ENCODE data around the gene SAE1. TPM values are rescaled to one million over a fixed set of nuclear protein-coding genes. Genes with fewer than 3 reads are reported as not detected.
A peak's percentile ranks its signal among the peaks of the same experiment; 100 is the strongest.

Gene SAE1
- total and polyA plus RNA-seq, 2 experiments from 2014 or later, result 143 to 177 TPM

DNA sequence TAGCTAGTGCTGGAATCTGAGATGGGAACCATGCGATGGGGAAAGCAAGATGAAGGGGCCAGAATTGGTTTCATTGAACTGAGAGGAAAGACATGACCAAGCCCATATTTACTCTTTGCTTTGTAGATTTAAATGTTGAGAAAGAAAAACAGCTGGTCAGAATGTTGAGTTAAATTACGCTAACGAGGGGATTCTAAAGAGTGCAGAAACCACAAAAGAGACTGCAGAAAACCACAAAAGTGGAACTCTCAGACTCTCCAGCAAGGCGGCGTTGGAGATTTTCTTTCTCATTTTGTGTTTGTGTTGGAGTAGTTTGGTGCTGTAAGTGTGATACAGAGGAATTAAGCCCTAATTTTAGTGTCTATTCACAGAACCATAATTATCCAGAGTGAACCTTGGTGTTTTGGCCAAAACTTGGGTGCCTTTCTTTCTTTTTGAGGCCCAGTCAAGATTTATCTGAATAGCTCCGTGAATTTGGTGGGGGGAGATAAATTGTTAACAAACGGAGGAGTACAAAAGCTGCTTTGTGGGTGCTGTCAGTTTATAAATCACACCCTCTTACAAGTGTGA is 26.3 kb downstream of the SAE1 start:
- no peak for DNase-seq
- Histone ChIP-seq H3F3A (ENCODE audit: insufficient read depth) (peaks cover 38% of the 10 kb centered on the region), H3K79me2 (ENCODE audit: insufficient read depth) (peaks cover 45% of the 10 kb centered on the region), H4K20me1 (ENCODE audit: insufficient read depth) (no peaks in the 10 kb centered on the region), H3K27me3 (replicated peaks; ENCODE audit: insufficient read depth) (no peaks in the 10 kb centered on the region), H3K4me3 (no peak overlapping the region), H3K9me2 (ENCODE audit: insufficient read depth) (no peaks in the 10 kb centered on the region), H2AFZ (no peak overlapping the region), H3K4me2 (ENCODE audit: unreplicated experiment) (peak overlapping the region; percentile 39), H3K36me3 (ENCODE audit: low read depth) (peaks cover 43% of the 10 kb centered on the region), H3K9me3 (ENCODE audit: low read depth) (no peaks in the 10 kb centered on the region), H3K27ac (peak overlapping the region; percentile 63), H3K9ac (no peak overlapping the region), H3K4me1 (ENCODE audit: insufficient read depth) (peaks cover 37% of the 10 kb centered on the region)
- in situ Hi-C loops (cut with MboI), result no loop called here
- 79 to 82% methylated on average over 7 of the region's 7 CpGs for WGBS, 2 experiments (ENCODE audit: low coverage in 1 of 2, low lambda C conversion rate in 2 of 2, missing lambda C conversion rate in 2 of 2)
- no peak for TF ChIP-seq EZH2 (IDR thresholded peaks at IDR 0.05; ENCODE audit: insufficient read depth, poor library complexity, severe bottlenecking)
- no peak for TF ChIP-seq EZH2phosphoT487 (IDR thresholded peaks at IDR 0.05; ENCODE audit: insufficient read depth, low read depth)

- H4K20me1 ChIP-seq (ENCODE audit: insufficient read depth), result no peaks in the 10 kb centered on the region
- H3K36me3 ChIP-seq (ENCODE audit: low read depth), result peaks cover 36% of the 10 kb centered on the region
- H2AFZ ChIP-seq, result no peak overlapping the region
- peaks cover 38% of the 10 kb centered on the region for H3F3A ChIP-seq (ENCODE audit: insufficient read depth)
- H3K4me1 ChIP-seq (ENCODE audit: insufficient read depth), result peaks cover 42% of the 10 kb centered on the region
- H3K4me3 ChIP-seq, result no peak overlapping the region
- no peaks in the 10 kb centered on the region for H3K27me3 ChIP-seq (replicated peaks; ENCODE audit: insufficient read depth)
- WGBS, 2 experiments (ENCODE audit: low coverage in 1 of 2, low lambda C conversion rate in 2 of 2, missing lambda C conversion rate in 2 of 2), result 53 to 58% methylated on average over 10 of the region's 10 CpGs
- H3K9ac ChIP-seq, result no peak overlapping the region; the same call in 1 of the 2 replicates
- no peak for TF ChIP-seq EZH2phosphoT487 (IDR thresholded peaks at IDR 0.05; ENCODE audit: insufficient read depth, low read depth)
- no peak for TF ChIP-seq EZH2 (IDR thresholded peaks at IDR 0.05; ENCODE audit: insufficient read depth, poor library complexity, severe bottlenecking)
- DNase-seq, result peak; percentile 68
- no peaks in the 10 kb centered on the region for H3K9me2 ChIP-seq (ENCODE audit: insufficient read depth)
- in situ Hi-C loops (cut with MboI), result no loop called here
- peak overlapping the region; percentile 63 for H3K27ac ChIP-seq
- H3K79me2 ChIP-seq (ENCODE audit: insufficient read depth), result peaks cover 45% of the 10 kb centered on the region
- no peaks in the 10 kb centered on the region for H3K9me3 ChIP-seq (ENCODE audit: low read depth)
- peak overlapping the region; percentile 39 for H3K4me2 ChIP-seq (ENCODE audit: unreplicated experiment)
Observed at GRCh38 chr19:47157431-47158321, 27.0 kb downstream of the SAE1 start.

DNA sequence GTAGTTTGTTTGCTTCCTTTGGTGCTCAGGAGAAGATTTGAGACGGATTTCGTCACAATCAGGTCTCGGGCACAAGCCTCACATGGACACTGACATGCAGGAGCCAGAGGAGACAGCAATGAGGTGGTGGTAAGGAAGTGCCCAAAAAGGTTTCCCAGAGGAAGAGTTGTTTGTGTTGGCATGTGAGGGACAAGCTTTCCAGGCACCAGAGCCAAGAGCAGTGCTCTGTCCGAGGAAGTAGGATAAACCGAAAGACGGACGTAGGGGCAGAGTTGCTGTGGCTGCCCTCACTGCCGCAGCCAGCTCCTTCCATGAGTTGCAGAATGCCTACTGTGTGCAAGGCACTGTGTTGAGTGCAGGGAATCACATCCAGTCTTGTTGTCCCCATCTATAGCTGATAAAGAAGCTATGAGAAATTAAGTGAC is 27.7 kb downstream of the SAE1 start:
- Histone ChIP-seq H3F3A (ENCODE audit: insufficient read depth) (peaks cover 38% of the 10 kb centered on the region), H2AFZ (no peak overlapping the region), H3K27me3 (replicated peaks; ENCODE audit: insufficient read depth) (no peaks in the 10 kb centered on the region), H3K36me3 (ENCODE audit: low read depth) (peaks cover 34% of the 10 kb centered on the region), H3K9me3 (ENCODE audit: low read depth) (no peaks in the 10 kb centered on the region), H3K9ac (no peak overlapping the region), H3K4me3 (no peak overlapping the region), H4K20me1 (ENCODE audit: insufficient read depth) (no peaks in the 10 kb centered on the region), H3K4me2 (ENCODE audit: unreplicated experiment) (peak overlapping the region; percentile 47), H3K27ac (peak overlapping the region; percentile 63), H3K79me2 (ENCODE audit: insufficient read depth) (peaks cover 46% of the 10 kb centered on the region), H3K4me1 (ENCODE audit: insufficient read depth) (peaks cover 42% of the 10 kb centered on the region), H3K9me2 (ENCODE audit: insufficient read depth) (no peaks in the 10 kb centered on the region)
- no peak for DNase-seq
- 89 to 91% methylated on average over 8 of the region's 8 CpGs for WGBS, 2 experiments (ENCODE audit: low coverage in 1 of 2, low lambda C conversion rate in 2 of 2, missing lambda C conversion rate in 2 of 2)
- TF ChIP-seq EZH2 (IDR thresholded peaks at IDR 0.05; ENCODE audit: insufficient read depth, poor library complexity, severe bottlenecking) (no peak), EZH2phosphoT487 (IDR thresholded peaks at IDR 0.05; ENCODE audit: insufficient read depth, low read depth) (no peak)
- in situ Hi-C loops (cut with MboI), result no loop called here

DNA sequence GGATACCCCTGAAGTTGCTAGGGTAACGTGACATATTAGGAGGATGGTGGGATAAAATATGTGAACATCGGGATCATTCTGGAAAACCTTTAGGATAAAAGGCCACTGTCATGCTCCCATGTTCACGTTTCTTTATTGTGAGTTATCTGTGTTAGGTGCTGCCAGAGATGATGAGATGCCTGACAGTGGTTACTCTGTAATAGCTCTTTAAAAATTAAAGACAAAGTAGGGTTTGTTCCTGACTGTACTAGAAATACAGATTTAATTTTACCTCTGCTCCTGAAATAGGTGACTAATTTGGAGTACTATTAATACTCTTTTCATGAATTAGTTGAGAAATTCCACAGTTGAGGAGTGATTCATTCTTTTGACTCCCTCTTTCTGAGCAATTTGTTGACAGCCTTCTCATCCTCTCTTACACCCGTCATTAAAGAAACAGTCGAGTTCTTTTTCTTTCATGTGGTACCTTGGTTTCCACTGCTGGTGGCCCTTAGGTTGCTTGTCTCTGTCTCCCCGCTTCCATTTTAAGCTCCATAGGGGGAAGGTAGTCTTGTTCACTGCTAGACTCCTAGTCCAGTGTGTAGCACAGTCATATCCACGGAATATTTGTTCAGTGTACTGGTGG is 28.4 kb downstream of the SAE1 start:
- no peaks in the 10 kb centered on the region for H4K20me1 ChIP-seq (ENCODE audit: insufficient read depth)
- H3K4me3 ChIP-seq, result no peak overlapping the region
- in situ Hi-C loops (cut with MboI), result no loop called here
- H3K9me3 ChIP-seq (ENCODE audit: low read depth), result no peaks in the 10 kb centered on the region
- peaks cover 42% of the 10 kb centered on the region for H3K4me1 ChIP-seq (ENCODE audit: insufficient read depth)
- H3K4me2 ChIP-seq (ENCODE audit: unreplicated experiment), result peak overlapping the region; percentile 47
- no peaks in the 10 kb centered on the region for H3K9me2 ChIP-seq (ENCODE audit: insufficient read depth)
- H3F3A ChIP-seq (ENCODE audit: insufficient read depth), result peaks cover 38% of the 10 kb centered on the region
- no peaks in the 10 kb centered on the region for H3K27me3 ChIP-seq (replicated peaks; ENCODE audit: insufficient read depth)
- H2AFZ ChIP-seq, result no peak overlapping the region
- H3K27ac ChIP-seq, result peak overlapping the region; percentile 63
- 0 out of 2 replicates have a peak overlapping the region, but pooled peaks have one; percentile 19 for H3K9ac ChIP-seq
- WGBS, 2 experiments (ENCODE audit: low coverage in 1 of 2, low lambda C conversion rate in 2 of 2, missing lambda C conversion rate in 2 of 2), result 67 to 70% methylated on average over 7 of the region's 7 CpGs
- H3K79me2 ChIP-seq (ENCODE audit: insufficient read depth), result peaks cover 45% of the 10 kb centered on the region
- DNase-seq, result peak; percentile 79
- no peak for TF ChIP-seq EZH2 (IDR thresholded peaks at IDR 0.05; ENCODE audit: insufficient read depth, poor library complexity, severe bottlenecking)
- no peak for TF ChIP-seq EZH2phosphoT487 (IDR thresholded peaks at IDR 0.05; ENCODE audit: insufficient read depth, low read depth)
- H3K36me3 ChIP-seq (ENCODE audit: low read depth), result peaks cover 30% of the 10 kb centered on the region
